Spinal cord (tissue), 10 donors: ENCODE measurements around the gene TTLL8. TPM values are rescaled to one million over a fixed set of nuclear protein-coding genes. Genes with fewer than 3 reads are reported as not detected.

ENCODE experiments used
- DNase-seq, 6 donors: peaks; one replicate each; pipeline versions ENCODE4 v3.0.0 to v3.0.0-alpha.2; 2013 to 2015; ENCODE audit warnings: low spot score in 6 of 6, low read depth in 4 of 6
- H3K27ac ChIP-seq: one replicate; pipeline ENCODE4 v1.5.1; 2013; ENCODE audit warnings: low read depth, low read length, control low read depth
- H3K27me3 ChIP-seq: one replicate; pipeline ENCODE4 v1.6.1; 2013; ENCODE audit warnings: low read length; ENCODE audit not compliant: control insufficient read depth, insufficient read depth
- H3K36me3 ChIP-seq: one replicate; pipeline ENCODE4 v1.6.1; 2013; ENCODE audit warnings: low read length; ENCODE audit not compliant: control insufficient read depth, insufficient read depth
- H3K4me1 ChIP-seq: one replicate; pipeline ENCODE4 v1.6.1; 2013; ENCODE audit warnings: low read length; ENCODE audit not compliant: control insufficient read depth, insufficient read depth
- H3K4me3 ChIP-seq: one replicate; pipeline ENCODE4 v1.5.1; 2013; ENCODE audit warnings: low read depth, low read length, control low read depth
- H3K9me3 ChIP-seq: one replicate; pipeline ENCODE4 v1.6.1; 2013; ENCODE audit warnings: low read length; ENCODE audit not compliant: control insufficient read depth, insufficient read depth
- WGBS: methylation state at CpG from one replicate; pipeline ENCODE4 v1.1.5; 2013; ENCODE audit warnings: missing lambda C conversion rate; ENCODE audit not compliant: insufficient coverage; 5-methylcytosine and 5-hydroxymethylcytosine counted together
- polyA plus RNA-seq, 2 donors: library from polyadenylated mRNA; unstranded; fragments of 120-200 nt; gene quantifications; one replicate each; pipeline ENCODE4 v1.2.1, GENCODE V29; 2013; ENCODE audit not compliant: insufficient read length in 2 of 2
- total RNA-seq, 2 donors: library from RNA; depleted of rRNA in 1 of 2; stranded (reverse); fragments of 120-200 nt in 1 of 2; fragments of >200 nt in 1 of 2; gene quantifications; one replicate each; pipeline versions ENCODE4 v1.2.3 to v1.2.4, GENCODE V29; 2013 to 2014
- donor health status: healthy.

Gene TTLL8
- total and polyA plus RNA-seq, 4 donors: not detected

DNA sequence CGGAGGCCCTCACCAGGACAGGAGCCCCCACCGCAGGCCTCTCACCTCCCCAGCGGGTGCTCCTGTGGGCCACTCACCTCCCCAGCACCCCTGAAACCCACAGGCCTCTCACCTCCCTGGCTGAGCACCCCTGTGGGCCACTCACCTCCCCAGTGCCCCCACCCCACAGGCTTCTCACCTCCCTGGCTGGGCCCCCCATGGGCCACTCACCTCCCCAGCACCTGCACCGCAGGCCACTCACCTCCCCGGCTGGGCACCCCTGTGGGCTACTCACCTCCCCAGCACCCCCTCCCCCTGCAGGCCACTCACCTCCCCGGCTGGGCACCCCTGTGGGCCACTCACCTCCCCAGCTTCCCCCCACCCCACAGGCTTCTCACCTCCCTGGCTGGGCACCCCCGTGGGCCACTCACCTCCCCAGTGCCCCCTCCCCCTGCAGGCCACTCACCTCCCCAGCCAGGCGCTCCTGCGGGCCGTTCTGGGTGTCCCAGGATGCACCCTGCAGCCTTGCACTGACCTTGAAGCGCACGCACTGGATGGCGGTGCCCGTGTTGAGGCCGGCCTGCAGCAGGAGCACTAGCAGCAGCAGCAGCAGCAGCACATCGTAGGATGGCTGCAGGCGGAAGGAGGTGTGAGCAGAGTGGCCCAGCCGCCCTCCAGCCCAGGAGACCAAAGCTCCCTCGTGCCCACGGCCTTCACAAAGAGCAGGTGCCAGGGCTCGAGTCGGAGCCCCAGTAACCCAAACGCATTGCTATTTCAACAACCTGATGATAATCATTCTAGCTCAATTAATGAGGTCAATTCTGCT lies 5.7 kb upstream of the TTLL8 start:
- peaks cover 68% of the 10 kb centered on the region for H3K36me3 ChIP-seq
- DNase-seq: no peak
- no peaks in the 10 kb centered on the region for H3K9me3 ChIP-seq
- 85% methylated on average over 22 of the region's 23 CpGs for WGBS
- H3K27me3 ChIP-seq: peaks cover 14% of the 10 kb centered on the region
- H3K4me3 ChIP-seq: no peak overlapping the region
- no peak overlapping the region for H3K27ac ChIP-seq
- peaks cover 17% of the 10 kb centered on the region for H3K4me1 ChIP-seq

GRCh38 chr22:50062509-50063135 lies 4.5 kb upstream of the TTLL8 start:
- DNase-seq: no peak
- H3K36me3 ChIP-seq: peaks cover 62% of the 10 kb centered on the region
- no peaks in the 10 kb centered on the region for H3K9me3 ChIP-seq
- no peak overlapping the region for H3K27ac ChIP-seq
- 91% methylated on average over 19 of the region's 19 CpGs for WGBS
- peaks cover 22% of the 10 kb centered on the region for H3K4me1 ChIP-seq
- no peak overlapping the region for H3K4me3 ChIP-seq
- H3K27me3 ChIP-seq: peaks cover 15% of the 10 kb centered on the region

DNA sequence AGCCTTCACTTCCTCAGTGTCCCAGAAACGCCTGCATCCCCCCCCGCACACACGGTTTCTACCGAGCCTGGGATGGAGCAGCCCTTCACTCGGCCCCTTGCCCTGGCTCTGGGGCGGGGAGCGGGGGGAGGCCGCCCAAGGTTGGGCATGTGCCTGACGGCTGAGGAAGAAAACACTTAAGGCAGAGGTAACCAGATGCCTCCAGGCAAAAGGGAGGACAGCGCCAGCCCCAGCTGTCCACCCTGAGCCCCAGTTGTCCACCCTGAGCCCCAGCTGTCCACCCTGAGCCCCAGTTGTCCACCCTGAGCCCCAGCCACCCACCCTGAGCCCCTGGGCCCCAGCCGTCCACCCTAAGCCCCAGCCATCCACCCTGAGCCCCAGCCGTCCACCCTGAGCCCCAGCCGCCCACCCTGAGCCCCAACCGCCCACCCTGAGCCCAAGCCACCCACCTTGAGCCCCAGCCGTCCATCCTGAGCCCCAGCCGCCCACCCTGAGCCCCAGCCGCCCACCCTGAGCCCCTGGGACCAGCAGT lies 3.8 kb upstream of the TTLL8 start:
- WGBS: 89% methylated on average over 13 of the region's 17 CpGs
- Histone ChIP-seq H3K36me3 (peaks cover 62% of the 10 kb centered on the region), H3K27ac (no peak overlapping the region)

GRCh38 chr22:50061141-50061823 lies 3.2 kb upstream of the TTLL8 start:
- WGBS: 88% methylated on average over 23 of the region's 27 CpGs
- DNase-seq: no peak
- H3K4me3 ChIP-seq: no peak overlapping the region
- H3K4me1 ChIP-seq: peaks cover 22% of the 10 kb centered on the region
- H3K27me3 ChIP-seq: peaks cover 15% of the 10 kb centered on the region
- no peak overlapping the region for H3K27ac ChIP-seq
- H3K36me3 ChIP-seq: peaks cover 62% of the 10 kb centered on the region
- H3K9me3 ChIP-seq: no peaks in the 10 kb centered on the region

More for the DNA sequence above, 3.8 kb upstream of the TTLL8 start:
- Histone ChIP-seq H3K9me3 (no peaks in the 10 kb centered on the region), H3K4me1 (peaks cover 22% of the 10 kb centered on the region), H3K27me3 (peaks cover 15% of the 10 kb centered on the region), H3K4me3 (no peak overlapping the region)
- DNase-seq: no peak

DNA sequence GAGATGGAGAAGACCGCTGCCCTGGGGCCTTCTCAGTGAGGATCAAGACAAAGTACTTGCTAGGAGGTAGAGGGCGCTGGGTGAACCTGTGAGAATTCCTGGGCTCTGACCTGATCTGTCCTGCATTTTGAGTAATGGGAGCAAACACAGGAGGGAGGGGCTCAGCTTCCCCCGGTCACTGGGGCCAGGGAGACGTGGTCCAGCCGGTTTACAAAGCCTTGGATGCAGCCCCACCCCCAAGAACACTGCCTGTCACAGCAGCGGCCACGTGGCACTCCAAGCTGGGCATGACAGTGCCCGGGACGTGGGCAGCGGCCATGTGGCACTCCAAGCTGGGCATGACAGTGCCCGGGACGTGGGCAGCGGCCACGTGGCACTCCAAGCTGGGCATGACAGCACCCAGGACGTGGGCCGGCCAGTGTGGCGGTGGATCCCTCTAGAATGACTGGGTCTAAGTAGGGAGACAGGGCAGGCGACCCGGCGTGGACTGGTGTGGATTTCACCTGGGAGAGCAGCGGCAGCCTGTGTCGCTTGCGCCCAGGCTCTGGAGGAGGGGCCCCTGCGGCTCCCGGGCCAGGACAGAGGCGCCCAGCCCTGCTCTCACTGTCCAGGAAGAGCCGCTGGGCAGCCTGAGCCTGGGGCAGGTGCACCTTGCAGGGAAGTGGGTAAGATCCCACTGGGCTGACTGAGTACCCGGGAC lies 2.5 kb upstream of the TTLL8 start:
- H3K27me3 ChIP-seq: peaks cover 15% of the 10 kb centered on the region
- H3K27ac ChIP-seq: no peak overlapping the region
- no peak for DNase-seq
- H3K9me3 ChIP-seq: no peaks in the 10 kb centered on the region
- WGBS: 86% methylated on average over 28 of the region's 28 CpGs
- H3K4me1 ChIP-seq: peaks cover 22% of the 10 kb centered on the region
- H3K36me3 ChIP-seq: peaks cover 57% of the 10 kb centered on the region
- no peak overlapping the region for H3K4me3 ChIP-seq

DNA sequence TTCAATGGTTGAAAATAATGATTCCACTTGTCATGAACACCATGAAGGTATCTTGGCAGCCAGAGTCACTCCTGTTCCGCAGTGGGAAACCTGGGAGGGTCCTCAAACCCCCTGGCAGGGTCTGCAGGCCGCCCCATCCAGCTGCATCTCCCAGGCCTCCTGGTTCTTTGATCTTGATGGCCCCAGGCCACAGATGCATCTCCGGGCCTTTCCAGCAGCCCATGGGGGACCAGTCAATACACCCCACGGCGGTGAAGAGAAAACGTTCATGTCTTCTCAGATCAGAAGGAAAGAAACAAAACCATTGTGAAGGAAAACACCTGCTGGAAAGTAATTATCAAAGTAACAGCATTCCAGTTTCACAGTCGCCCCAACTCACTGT lies 1.8 kb upstream of the TTLL8 start:
- Histone ChIP-seq H3K9me3 (no peaks in the 10 kb centered on the region), H3K36me3 (peaks cover 53% of the 10 kb centered on the region), H3K27me3 (peaks cover 15% of the 10 kb centered on the region), H3K4me3 (no peak overlapping the region), H3K27ac (peak overlapping the region; percentile 47), H3K4me1 (peaks cover 22% of the 10 kb centered on the region)
- 70% methylated on average over 4 of the region's 7 CpGs for WGBS
- no peak for DNase-seq

- WGBS: 23% methylated on average over 13 of the region's 31 CpGs
- Histone ChIP-seq H3K4me3 (no peak overlapping the region), H3K9me3 (no peaks in the 10 kb centered on the region), H3K36me3 (peaks cover 46% of the 10 kb centered on the region), H3K27ac (peak overlapping the region; percentile 47), H3K27me3 (peaks cover 15% of the 10 kb centered on the region), H3K4me1 (peaks cover 22% of the 10 kb centered on the region)
- peak in 4 of 6 donors; percentile 6 to 65 (median 32) for DNase-seq
Observed at GRCh38 chr22:50058906-50059880, 1.1 kb upstream of the TTLL8 start.

DNA sequence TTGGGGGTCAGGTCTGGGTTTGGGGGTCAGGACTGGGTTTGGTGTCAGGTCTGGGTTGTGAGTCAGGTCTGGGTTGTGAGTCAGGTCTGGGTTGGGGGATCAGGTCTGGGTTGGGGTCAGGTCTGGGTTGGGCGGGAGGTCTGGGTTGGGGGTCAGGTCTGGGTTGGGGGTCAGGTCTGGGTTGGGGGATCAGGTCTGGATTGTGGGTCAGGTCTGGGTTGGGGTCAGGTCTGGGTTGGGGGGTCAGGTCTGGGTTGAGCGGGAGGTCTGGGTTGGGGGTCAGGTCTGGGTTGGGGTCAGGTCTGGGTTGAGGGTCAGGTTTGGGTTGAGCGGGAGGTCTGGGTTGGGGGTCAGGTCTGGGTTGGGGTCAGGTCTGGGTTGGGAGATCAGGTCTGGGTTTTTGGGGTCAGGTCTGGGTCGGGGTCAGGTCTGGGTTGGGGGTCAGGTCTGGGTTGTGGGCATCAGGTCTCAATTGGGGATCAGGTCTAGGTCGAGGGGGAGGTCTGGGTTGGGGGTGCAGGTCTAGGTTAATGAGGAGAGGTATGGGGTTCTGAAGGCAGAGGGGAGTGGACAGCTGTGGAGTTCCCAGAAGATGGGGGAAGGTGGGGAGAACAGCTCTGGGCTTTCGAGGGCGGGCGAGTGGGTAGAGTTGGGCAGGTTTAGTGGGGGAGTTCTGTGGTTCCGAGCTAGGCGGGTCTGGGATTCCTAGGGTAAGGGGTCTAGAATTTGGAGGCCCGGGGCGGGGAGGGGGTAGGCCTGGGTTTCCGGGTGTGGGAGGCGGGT lies 629 bp downstream of the TTLL8 start:
- Histone ChIP-seq H3K36me3 (peaks cover 30% of the 10 kb centered on the region), H3K27me3 (peaks cover 15% of the 10 kb centered on the region), H3K4me3 (no peak overlapping the region), H3K4me1 (peaks cover 22% of the 10 kb centered on the region), H3K9me3 (no peaks in the 10 kb centered on the region), H3K27ac (no peak overlapping the region)
- no peak for DNase-seq
- 84% methylated on average over 14 of the region's 14 CpGs for WGBS
